Hepatocyte (in vitro differentiated cells): ENCODE data around the gene GRIK4.

Experiments
- EZH2 ChIP-seq: fragments of 200-600 bp; sonication (generic); IDR thresholded peaks from 2 replicates; pipeline ENCODE4 v1.6.1; 2016; ENCODE audit warnings: antibody characterized with exemption, mild to moderate bottlenecking, borderline replicate concordance
- TF ChIP-seq, protein P1 (sequence below): fragments of 200-600 bp; sonication (generic); IDR thresholded peaks from 2 replicates; pipeline ENCODE4 v1.5.1; 2016; ENCODE audit warnings: antibody characterized with exemption, mild to moderate bottlenecking; ENCODE audit not compliant: poor library complexity

DNA sequence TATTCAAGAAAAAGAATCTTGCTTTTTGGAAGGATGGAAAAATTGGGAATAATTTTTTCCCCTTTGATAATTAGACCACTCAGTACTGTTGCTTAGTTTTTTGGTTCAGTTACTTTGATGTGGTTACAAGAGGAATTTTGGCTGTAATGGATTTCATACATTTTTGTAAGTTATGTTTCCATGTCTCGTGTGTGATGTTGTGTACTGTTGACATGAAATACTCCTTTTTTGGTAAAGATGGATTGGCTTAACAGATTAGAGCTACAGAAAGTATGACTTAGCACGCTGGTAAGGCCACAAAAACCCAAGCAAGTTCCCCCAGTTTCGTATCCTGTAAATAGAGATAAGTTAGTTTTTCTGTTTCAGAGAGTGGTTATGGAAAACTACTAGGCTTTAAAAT is 524.2 kb downstream of the GRIK4 start:
- TF ChIP-seq, protein P1, sequence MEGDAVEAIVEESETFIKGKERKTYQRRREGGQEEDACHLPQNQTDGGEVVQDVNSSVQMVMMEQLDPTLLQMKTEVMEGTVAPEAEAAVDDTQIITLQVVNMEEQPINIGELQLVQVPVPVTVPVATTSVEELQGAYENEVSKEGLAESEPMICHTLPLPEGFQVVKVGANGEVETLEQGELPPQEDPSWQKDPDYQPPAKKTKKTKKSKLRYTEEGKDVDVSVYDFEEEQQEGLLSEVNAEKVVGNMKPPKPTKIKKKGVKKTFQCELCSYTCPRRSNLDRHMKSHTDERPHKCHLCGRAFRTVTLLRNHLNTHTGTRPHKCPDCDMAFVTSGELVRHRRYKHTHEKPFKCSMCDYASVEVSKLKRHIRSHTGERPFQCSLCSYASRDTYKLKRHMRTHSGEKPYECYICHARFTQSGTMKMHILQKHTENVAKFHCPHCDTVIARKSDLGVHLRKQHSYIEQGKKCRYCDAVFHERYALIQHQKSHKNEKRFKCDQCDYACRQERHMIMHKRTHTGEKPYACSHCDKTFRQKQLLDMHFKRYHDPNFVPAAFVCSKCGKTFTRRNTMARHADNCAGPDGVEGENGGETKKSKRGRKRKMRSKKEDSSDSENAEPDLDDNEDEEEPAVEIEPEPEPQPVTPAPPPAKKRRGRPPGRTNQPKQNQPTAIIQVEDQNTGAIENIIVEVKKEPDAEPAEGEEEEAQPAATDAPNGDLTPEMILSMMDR: no peak
- no peak for TF ChIP-seq EZH2
